Central memory CD8-positive, alpha-beta T cell (primary cell): ENCODE results near the gene PTGES3L.
"Not testable (repeated sequence)": the region's sequence is repeated elsewhere in the genome, so short reads cannot be mapped to it uniquely, and the experiment has no call there.

ENCODE experiments used
- ATAC-seq: fragments of 150-1000 bp; cut with Tn5 transposase; replicated peaks from 2 replicates; pipeline ENCODE4 v1.10.0; 2022; ENCODE audit warnings: mild to moderate bottlenecking, moderate FRiP score, moderate number of reproducible peaks; ENCODE audit not compliant: poor library complexity, severe bottlenecking; ENCODE audit errors: extremely low read depth
- DNase-seq, 2 donors: peaks; one replicate each; pipeline ENCODE4 v3.0.0; 2021; ENCODE audit warnings: low spot score in 2 of 2
- H3K27ac Mint-ChIP-seq: one replicate; pipeline ENCODE4 v1.8.0; 2022; ENCODE audit warnings: low read depth, mild to moderate bottlenecking, moderate library complexity, mixed read lengths
- H3K27me3 Mint-ChIP-seq: one replicate; pipeline ENCODE4 v1.8.0; 2022; ENCODE audit warnings: mixed read lengths
- H3K36me3 Mint-ChIP-seq: one replicate; pipeline ENCODE4 v1.8.0; 2022; ENCODE audit warnings: mild to moderate bottlenecking, moderate library complexity, mixed read lengths; ENCODE audit not compliant: insufficient read depth
- H3K4me1 Mint-ChIP-seq: one replicate; pipeline ENCODE4 v1.8.0; 2022; ENCODE audit warnings: mixed read lengths
- H3K4me3 Mint-ChIP-seq: one replicate; pipeline ENCODE4 v1.8.0; 2022; ENCODE audit warnings: mild to moderate bottlenecking, moderate library complexity, mixed read lengths
- H3K9me3 Mint-ChIP-seq: one replicate; pipeline ENCODE4 v1.8.0; 2022; ENCODE audit warnings: mixed read lengths

The PTGES3L gene

DNA sequence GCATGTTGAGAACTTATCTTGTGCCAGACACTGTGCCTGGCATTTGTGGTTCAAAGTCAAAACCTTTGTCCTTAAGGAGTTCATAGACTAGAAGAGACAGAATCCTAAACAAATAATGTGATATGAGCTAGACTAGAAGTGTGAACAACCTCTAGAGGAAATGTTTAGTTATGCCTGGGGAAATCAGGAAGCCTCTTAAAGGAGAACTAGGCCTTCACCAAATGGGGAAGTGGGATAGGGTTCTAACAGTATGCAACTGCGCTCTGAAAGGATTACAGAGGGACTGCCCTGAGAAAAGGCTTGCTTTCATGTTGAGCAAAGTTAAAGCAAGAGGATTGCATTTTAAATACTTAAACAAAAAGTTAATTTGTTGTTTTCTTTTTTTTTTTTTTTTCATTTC lies 5.3 kb upstream of the PTGES3L start:
- H3K36me3 Mint-ChIP-seq: peaks cover 59% of the 10 kb centered on the region
- no peak overlapping the region for H3K4me3 Mint-ChIP-seq

DNA sequence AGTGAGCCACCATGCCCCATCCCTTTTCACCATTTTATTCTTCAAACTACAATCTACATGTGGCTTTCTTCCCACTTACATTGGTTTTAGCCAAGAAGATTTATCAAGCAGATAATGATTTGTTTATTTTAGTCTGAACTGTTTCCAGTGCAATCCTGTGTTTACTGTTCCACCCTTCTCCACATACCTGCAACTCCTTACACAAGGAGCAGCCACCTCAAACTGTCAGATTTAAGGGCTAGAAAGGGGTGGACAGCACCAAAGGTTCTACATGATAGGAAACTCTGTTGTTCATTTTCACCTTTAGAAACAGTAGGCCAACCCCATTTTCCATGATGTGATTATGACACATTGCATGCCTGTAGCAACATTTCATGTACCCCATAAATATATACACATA lies 2.4 kb upstream of the PTGES3L start:
- no peak for DNase-seq
- Mint-ChIP-seq H3K36me3 (peaks cover 43% of the 10 kb centered on the region), H3K4me1 (peaks cover 31% of the 10 kb centered on the region), H3K4me3 (peak overlapping the region; percentile 96), H3K9me3 (no peaks in the 10 kb centered on the region), H3K27me3 (no peaks in the 10 kb centered on the region), H3K27ac (no peak overlapping the region)
- ATAC-seq: no peak

More for the DNA sequence above, 5.3 kb upstream of the PTGES3L start:
- ATAC-seq: no peak
- H3K27ac Mint-ChIP-seq: peak overlapping the region; percentile 82
- H3K27me3 Mint-ChIP-seq: no peaks in the 10 kb centered on the region
- DNase-seq: no peak
- no peaks in the 10 kb centered on the region for H3K9me3 Mint-ChIP-seq
- H3K4me1 Mint-ChIP-seq: peaks cover 21% of the 10 kb centered on the region

DNA sequence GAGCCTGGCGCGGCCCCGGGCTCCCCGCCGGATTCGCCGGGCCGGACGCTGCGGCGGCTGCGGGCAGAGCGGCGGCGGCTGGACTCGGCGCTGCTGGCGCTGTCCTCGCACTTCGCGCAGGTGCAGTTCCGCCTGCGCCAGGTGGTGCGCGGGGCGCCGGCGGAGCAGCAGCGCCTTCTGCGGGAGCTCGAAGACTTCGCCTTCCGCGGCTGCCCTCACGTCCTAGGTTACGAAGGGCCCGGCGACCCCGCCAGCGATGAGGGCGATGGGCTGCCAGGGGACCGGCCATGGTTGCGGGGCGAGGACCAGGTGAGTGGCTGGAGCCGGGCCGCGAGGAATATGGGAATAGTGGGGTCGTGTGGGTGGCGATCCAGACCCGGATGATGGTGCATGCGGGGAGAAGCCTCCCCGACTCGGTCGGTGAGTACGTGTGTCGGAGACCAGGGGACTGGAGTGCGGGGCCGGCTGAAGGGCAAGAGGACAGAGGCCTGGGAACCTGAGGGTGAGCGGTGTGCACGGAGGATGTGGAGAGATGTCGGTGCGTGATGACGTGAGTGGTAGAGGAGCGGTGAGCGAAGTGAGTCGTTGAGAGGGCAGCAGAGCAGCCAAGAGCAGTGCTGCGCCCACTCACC lies 1.0 kb upstream of the PTGES3L start:
- peaks cover 31% of the 10 kb centered on the region for H3K4me1 Mint-ChIP-seq
- DNase-seq (peak in 1 of 2 donors; percentile 33), ATAC-seq (peak; percentile 70)
- H3K4me3 Mint-ChIP-seq: peak overlapping the region; percentile 96
- H3K27ac Mint-ChIP-seq: peak overlapping the region; percentile 92
- H3K9me3 Mint-ChIP-seq: no peaks in the 10 kb centered on the region
- peaks cover 33% of the 10 kb centered on the region for H3K36me3 Mint-ChIP-seq
- no peaks in the 10 kb centered on the region for H3K27me3 Mint-ChIP-seq

DNA sequence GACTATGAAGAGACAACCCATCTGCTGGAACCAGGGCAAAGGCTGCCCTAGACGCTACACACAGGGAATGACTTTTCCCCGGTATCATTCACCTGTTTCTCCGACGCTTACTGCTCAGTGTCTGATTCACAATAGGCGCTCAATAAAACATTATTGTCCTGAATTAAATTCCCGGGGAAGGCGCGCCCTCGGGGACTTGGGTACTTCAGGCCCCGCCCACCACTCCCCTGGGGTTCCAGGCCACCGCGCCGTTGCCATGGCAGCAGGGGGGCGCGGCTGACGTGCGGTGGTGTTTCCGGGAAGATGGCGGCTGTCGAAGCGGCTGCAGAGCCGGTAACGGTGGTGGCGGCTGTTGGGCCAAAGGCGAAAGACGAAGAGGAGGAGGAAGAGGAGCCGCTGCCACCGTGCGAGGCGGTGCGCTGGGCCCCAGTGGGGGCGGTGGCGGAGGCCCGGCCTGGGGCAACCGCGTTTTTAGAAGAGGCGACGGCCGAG lies 440 bp upstream of the PTGES3L start, which contains the start of gene RUNDC1:
TSS of gene RUNDC1 (plus strand) at position 292 of the 492 bp plus-strand sequence. CDS start at position 304, 12 bp downstream.
- Mint-ChIP-seq H3K9me3 (no peaks in the 10 kb centered on the region), H3K4me1 (peaks cover 31% of the 10 kb centered on the region), H3K27me3 (no peaks in the 10 kb centered on the region), H3K27ac (peak within 1 kb of the TSS; percentile 92), H3K36me3 (peaks cover 30% of the 10 kb centered on the region), H3K4me3 (peak within 1 kb of the TSS; percentile 96)
- DNase-seq (peak; percentile 81 to 83), ATAC-seq (peak; percentile 85)

DNA sequence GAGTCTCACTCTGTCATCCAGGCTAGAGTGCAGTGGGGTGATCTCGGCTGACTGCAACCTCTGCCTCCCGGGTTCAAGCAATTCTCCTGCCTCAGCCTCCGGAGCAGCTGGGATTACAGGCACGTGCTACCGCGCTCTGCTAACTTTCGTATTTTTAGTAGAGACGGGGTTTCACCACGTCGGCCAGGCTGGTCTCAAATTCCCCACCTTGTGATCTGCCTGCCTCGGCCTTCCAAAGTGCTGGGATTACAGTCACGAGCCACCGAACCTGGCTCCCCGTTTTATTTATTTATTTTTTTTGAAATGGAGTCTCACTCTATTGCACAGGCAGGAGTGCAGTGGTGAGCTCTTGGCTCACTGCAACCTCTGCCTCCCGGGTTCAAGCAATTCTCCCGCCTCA lies 4.2 kb downstream of the PTGES3L start:
- H3K4me3 Mint-ChIP-seq, DNase-seq, H3K36me3 Mint-ChIP-seq, H3K27me3 Mint-ChIP-seq, H3K27ac Mint-ChIP-seq, H3K9me3 Mint-ChIP-seq, ATAC-seq: not testable (repeated sequence)
- peaks cover 15% of the 10 kb centered on the region for H3K4me1 Mint-ChIP-seq

DNA sequence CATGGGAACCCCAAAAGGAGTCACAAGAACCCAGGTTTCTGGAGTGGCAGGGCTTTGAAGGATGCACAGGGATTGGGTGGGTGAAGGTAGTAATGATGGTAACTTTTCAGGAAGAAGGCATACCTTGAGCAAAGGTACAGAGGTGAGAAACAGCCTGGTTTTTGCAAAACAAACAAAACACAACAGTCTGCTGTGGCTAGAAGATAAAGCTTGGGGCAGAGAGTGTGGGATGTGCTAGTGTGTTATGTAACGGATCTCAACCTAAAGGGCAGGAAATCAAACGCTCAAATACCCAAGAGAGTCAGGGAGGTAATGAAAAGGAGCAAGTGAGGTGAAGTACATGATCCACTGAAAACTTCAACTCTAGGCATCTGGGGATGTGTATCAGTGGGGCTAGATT lies 4.6 kb downstream of the PTGES3L start:
- peaks cover 11% of the 10 kb centered on the region for H3K4me1 Mint-ChIP-seq
- no peak overlapping the region for H3K4me3 Mint-ChIP-seq
- ATAC-seq: no peak
- H3K27me3 Mint-ChIP-seq: no peaks in the 10 kb centered on the region
- peaks cover 8% of the 10 kb centered on the region for H3K36me3 Mint-ChIP-seq
- no peak overlapping the region for H3K27ac Mint-ChIP-seq
- no peaks in the 10 kb centered on the region for H3K9me3 Mint-ChIP-seq
- no peak for DNase-seq

DNA sequence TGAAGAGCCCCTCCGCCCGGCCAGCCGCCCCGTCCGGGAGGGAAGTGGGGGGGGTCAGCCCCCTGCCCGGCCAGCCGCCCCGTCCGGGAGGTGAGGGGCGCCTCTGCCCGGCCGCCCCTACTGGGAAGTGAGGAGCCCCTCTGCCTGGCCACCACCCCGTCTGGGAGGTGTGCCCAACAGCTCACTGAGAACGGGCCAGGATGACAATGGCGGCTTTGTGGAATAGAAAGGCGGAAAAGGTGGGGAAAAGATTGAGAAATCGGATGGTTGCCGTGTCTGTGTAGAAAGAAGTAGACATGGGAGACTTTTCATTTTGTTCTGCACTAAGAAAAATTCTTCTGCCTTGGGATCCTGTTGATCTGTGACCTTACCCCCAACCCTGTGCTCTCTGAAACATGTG lies 6.6 kb downstream of the PTGES3L start:
- not testable (repeated sequence) for H3K36me3 Mint-ChIP-seq, H3K27ac Mint-ChIP-seq, H3K9me3 Mint-ChIP-seq, H3K4me3 Mint-ChIP-seq, H3K27me3 Mint-ChIP-seq, ATAC-seq, H3K4me1 Mint-ChIP-seq, DNase-seq

DNA sequence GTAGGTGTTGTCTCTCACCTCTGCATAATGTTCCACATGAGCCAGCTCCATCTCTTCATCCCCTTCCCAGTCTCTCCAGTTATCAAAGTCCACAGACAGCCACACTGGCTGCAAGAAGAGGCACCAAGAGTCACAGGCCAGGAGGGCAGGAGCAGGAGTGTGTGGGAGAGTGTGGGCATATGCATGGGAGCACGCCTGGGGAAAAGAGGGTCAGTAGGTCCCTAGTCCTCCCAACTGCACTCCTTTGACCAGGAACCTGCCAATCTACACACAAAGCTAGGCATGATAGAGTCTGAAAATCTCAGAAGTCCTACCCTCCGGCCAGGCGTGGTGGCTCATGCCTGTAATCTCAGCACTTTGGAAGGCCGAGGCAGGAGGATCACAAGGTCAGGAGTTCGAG lies 8.3 kb downstream of the PTGES3L start:
- Mint-ChIP-seq H3K27ac (no peak overlapping the region), H3K4me1 (no peaks in the 10 kb centered on the region), H3K36me3 (peaks cover 3% of the 10 kb centered on the region), H3K4me3 (no peak overlapping the region), H3K9me3 (no peaks in the 10 kb centered on the region), H3K27me3 (no peaks in the 10 kb centered on the region)
- ATAC-seq (no peak), DNase-seq (no peak)

DNA sequence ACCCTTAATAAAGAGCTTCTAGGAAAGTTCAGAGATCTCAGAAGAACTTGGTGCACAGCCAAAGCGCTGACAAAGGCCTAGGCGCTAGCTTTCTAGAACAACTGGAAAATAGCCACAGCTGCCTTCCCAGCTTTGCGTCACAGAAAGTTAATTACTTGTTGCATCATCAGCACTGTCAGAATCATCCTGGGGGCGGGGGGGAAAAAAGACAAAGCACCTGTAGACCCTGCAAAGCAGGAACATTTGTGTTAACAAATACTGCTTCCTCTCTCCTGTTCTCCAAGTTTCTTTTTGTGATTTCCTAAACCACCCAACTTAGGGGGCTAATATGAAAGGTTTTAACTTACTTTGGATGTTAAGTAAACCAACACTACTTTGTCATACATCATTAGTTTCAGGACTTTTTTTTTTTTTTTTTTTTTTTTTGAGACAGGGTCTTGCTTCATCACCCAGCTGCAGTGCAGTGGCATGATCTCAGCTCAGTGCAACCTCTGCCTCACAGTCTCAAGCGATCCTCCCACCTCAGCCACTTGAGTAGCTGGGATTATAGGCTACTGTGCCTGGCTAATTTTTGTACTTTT lies 10.8 kb downstream of the PTGES3L start:
- Mint-ChIP-seq H3K4me3 (no peak overlapping the region), H3K27ac (no peak overlapping the region), H3K9me3 (no peaks in the 10 kb centered on the region), H3K4me1 (peaks cover 6% of the 10 kb centered on the region), H3K36me3 (peaks cover 12% of the 10 kb centered on the region), H3K27me3 (no peaks in the 10 kb centered on the region)
- DNase-seq (no peak), ATAC-seq (no peak)

DNA sequence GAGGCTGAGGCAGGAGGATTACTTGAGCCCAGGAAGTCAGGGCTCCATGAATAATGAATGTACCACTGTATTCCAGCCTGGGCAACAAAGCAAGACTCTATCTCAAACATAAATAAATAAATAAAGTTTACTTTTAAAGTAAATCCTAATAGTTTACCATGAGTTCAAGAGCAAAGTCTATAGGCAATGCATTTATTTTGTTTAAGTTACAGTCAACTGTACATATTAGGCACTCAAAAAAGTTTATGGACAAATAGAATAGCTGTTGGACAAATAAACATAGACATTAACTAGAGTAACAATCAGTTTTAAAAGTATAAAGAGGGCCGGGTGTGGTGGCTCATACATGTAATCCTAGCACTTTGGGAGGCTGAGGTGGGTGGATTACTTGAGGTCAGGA lies 12.0 kb downstream of the PTGES3L start:
- ATAC-seq: no peak
- Mint-ChIP-seq H3K9me3 (no peaks in the 10 kb centered on the region), H3K27ac (no peak overlapping the region), H3K27me3 (no peaks in the 10 kb centered on the region), H3K4me1 (peaks cover 15% of the 10 kb centered on the region), H3K36me3 (peaks cover 12% of the 10 kb centered on the region), H3K4me3 (no peak overlapping the region)
- DNase-seq: no peak

DNA sequence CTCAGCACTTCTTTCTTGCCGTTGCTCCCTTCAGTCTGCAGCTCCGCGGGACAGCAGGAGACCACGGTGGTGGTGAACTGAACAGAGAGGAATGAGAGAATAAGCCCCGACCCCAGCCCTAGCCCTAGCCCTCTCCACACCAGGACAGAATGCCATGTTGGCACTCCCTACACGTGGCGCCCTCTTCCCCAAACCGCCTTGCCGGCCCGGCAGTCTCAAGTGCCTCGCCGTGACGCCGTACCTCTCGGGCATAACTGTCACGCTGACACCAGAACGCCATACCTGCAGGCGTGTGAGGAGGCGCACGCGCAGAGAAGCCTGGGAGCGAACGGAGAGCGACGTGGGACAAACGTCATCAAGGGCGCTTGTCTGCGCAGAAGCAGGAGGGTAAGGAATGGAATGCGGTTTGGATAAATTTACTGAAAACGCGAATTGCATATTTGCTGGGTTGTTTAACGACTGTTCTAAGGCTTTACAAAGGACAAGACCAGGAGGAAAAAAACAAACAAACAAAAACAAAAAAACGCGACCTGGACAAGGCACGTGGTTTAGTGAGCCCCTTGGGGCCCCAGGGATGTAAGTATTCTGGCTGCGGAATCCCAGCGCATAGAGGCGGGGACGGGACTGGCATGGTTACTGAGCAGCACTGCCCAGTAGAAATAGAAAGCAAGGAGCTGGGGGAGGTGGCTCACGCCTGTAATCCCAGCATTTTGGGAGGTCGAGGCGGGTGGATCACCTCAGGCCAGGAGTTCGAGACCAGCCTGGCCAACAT lies 15.5 kb downstream of the PTGES3L start, which contains the start of gene AARSD1:
TSS of gene AARSD1 (minus strand) at position 294 of the 772 bp plus-strand sequence. CDS start at position 280, 14 bp downstream.
- H3K36me3 Mint-ChIP-seq: peaks cover 32% of the 10 kb centered on the region
- H3K4me3 Mint-ChIP-seq: peak within 1 kb of the TSS; percentile 83
- ATAC-seq (peak; percentile 95), DNase-seq (peak; percentile 77 to 83)
- no peaks in the 10 kb centered on the region for H3K27me3 Mint-ChIP-seq
- no peaks in the 10 kb centered on the region for H3K9me3 Mint-ChIP-seq
- peaks cover 15% of the 10 kb centered on the region for H3K4me1 Mint-ChIP-seq
- peak within 1 kb of the TSS; percentile 87 for H3K27ac Mint-ChIP-seq

DNA sequence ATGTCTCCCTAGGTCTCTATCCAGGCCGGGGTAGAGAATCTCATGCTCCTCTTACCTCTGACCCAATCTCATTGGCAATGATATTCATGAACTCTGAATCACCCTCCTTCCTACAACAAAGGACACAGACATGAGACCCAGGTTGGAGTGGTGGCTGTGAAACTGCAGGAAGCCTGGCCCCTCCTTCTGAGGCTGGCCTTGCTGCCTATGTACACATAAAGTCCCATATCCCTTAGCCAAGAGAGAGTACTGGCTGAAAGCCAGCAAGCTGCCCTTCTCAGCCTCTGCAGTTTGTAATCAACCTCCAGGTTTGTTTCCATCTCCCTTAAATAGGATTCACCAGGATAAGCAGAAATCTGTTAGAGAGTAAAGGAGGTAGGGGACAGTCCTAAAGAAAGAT lies 26.2 kb downstream of the PTGES3L start:
- no peaks in the 10 kb centered on the region for H3K27me3 Mint-ChIP-seq
- no peak overlapping the region for H3K4me3 Mint-ChIP-seq
- no peak overlapping the region for H3K27ac Mint-ChIP-seq
- peaks cover 55% of the 10 kb centered on the region for H3K36me3 Mint-ChIP-seq
- no peaks in the 10 kb centered on the region for H3K4me1 Mint-ChIP-seq
- no peak for ATAC-seq
- DNase-seq: no peak
- no peaks in the 10 kb centered on the region for H3K9me3 Mint-ChIP-seq
